ENCODE results near the gene KCNAB2. TPM values are rescaled to one million over a fixed set of nuclear protein-coding genes. Genes with fewer than 3 reads are reported as not detected.
A peak's percentile ranks its signal among the peaks of the same experiment; 100 is the strongest.

KCNAB2 gene
- polyA plus RNA-seq, 3 donors = 3.0 to 11.4 (median 8.1) TPM

- no peak overlapping the region for H3K27ac ChIP-seq (ENCODE audit: low read depth, low read length)
- 19 to 31% (median 26%) methylated on average over 33 to 34 of the region's 34 CpGs for WGBS, 3 donors
Measured at GRCh38 chr1:6026095-6026809, 19.4 kb upstream of the KCNAB2 start.

DNA sequence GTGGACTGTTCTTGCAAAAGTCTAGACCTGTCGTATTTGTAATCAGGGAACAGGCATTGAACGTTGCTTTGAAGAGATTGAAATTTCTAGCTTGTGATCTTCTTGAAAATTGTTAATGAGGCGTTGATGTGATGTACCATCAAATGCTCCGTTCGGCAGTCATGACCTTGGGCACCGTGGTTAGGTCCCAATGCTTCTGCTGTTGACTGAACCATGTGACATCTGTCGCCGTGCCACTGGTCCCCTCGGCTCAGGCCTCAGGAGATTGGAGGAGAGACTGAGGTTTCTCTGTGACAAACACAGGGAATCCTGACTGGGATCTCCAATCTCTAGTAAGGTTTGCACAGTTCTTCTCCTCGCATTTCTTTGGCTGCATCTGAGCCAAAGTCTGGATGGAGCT lies 18.1 kb upstream of the KCNAB2 start:
- WGBS, 3 donors = 42 to 44% (median 43%) methylated on average over 10 of the region's 10 CpGs

GRCh38 chr1:6028042-6028850 lies 17.4 kb upstream of the KCNAB2 start:
- WGBS, 3 donors = 50 to 67% (median 67%) methylated on average over 19 of the region's 19 CpGs
- H3K27ac ChIP-seq (ENCODE audit: low read depth, low read length) = peak overlapping the region; percentile 30

More for the DNA sequence above, 18.1 kb upstream of the KCNAB2 start:
- no peak overlapping the region for H3K27ac ChIP-seq (ENCODE audit: low read depth, low read length)

GRCh38 chr1:6029351-6029750 lies 16.3 kb upstream of the KCNAB2 start:
- WGBS, 3 donors = 82 to 94% (median 83%) methylated on average over 5 of the region's 5 CpGs
- H3K27ac ChIP-seq (ENCODE audit: low read depth, low read length) = no peak overlapping the region

DNA sequence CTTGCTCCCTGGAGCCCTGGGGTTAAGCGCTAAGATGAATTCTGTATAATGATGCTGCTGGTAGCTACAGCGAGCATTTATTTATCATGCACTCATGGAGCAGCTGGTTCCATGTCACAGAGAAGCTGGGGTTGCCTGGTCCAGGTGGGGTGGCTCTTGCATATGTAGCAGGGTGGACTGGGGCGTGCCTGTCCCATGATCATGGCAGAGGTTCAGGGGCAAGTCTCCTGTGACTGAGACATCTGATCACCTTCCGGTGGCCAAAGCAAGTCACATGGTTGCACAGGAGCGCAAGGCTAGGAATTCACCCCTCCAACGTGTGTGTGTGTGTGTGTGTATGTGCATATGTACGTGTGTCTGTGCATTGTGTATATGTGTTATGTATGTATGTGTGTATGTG lies 15.6 kb upstream of the KCNAB2 start:
- 80 to 84% (median 82%) methylated on average over 7 of the region's 7 CpGs for WGBS, 3 donors
- no peak overlapping the region for H3K27ac ChIP-seq (ENCODE audit: low read depth, low read length)

DNA sequence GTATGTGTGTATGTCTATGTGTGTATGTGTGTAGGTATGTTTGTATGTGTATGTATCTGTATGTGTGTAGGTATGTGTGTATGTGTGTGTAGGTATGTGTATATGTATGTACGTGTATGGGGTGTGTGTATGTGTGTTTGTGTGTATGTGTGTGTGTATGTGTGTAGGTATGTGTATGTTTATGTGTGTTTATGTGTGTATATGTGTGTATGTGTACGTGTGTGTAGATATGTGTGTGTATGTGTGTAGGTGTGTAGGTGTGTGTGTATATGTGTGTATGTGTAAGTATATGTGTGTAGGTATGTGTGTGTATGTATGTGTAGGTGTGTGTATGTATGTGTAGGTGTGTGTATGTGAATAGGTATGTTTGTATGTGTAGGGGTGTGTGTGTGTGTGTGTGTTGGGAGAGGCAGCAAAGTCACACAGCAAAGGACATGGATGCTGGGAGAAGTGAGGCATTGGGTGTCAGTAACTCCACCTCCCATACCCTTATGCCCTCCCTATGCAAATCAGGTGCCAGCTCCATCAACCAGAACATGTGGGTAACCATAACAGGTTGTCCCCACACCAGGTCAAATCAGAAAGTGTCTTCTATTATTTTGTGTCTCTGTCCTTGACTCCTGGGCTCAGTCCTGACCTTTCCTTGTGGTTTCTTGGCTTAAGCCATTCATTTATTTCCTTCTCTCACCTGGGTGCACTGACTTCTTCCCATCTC lies 15.0 kb upstream of the KCNAB2 start:
- 80 to 93% (median 88%) methylated on average over 2 of the region's 2 CpGs for WGBS, 3 donors

GRCh38 chr1:6033124-6033523 lies 12.6 kb upstream of the KCNAB2 start:
- WGBS, 3 donors = 86 to 92% (median 91%) methylated on average over 8 of the region's 8 CpGs
- H3K27ac ChIP-seq (ENCODE audit: low read depth, low read length) = no peak overlapping the region

More for the DNA sequence above, 15.0 kb upstream of the KCNAB2 start:
- no peak overlapping the region for H3K27ac ChIP-seq (ENCODE audit: low read depth, low read length)

DNA sequence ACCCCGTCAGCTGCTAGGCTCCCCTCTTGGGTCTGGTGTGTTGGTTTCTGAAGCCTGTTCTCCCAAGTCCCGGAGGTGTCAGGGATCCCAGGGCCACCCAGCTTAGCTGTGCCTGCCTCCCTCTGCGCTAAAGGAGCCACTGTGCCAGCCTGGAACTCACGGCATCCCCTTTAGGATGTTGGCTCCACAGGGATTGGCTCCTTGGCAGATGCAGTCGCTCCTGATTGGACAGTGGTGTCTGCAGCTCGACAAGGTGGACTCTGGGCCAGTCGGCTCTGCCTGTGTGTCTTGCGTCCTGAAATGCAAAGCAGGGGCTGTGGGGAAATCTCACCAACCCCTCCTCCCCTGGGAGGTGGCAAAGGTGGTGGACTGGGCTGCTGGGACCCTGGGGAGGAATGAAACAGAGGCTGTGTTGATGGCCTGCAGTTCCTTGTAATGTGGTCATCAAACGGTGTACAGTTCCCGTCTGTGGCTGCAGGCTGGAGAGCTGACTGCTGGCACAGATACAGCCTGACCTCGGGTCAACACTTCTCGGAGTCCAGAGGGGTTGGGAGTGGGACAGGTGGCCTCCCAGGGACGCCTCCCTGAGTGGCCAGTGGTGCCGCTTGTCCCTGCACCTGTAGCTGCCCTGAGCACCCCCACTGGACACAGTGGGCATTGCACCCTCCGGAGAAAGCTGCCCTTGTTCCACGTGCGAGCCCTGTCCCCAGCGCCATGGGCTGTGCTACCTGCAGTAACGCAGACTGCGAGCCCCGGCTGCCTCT lies 11.5 kb upstream of the KCNAB2 start:
- H3K27ac ChIP-seq (ENCODE audit: low read depth, low read length) = no peak overlapping the region
- 21 to 41% (median 36%) methylated on average over 21 of the region's 21 CpGs for WGBS, 3 donors

GRCh38 chr1:6034750-6035096 lies 11.0 kb upstream of the KCNAB2 start:
- WGBS, 3 donors = 44 to 70% (median 70%) methylated on average over 10 of the region's 10 CpGs
- no peak overlapping the region for H3K27ac ChIP-seq (ENCODE audit: low read depth, low read length)

GRCh38 chr1:6035303-6035702 lies 10.4 kb upstream of the KCNAB2 start:
- WGBS, 3 donors = 62 to 67% (median 65%) methylated on average over 14 to 15 of the region's 15 CpGs
- no peak overlapping the region for H3K27ac ChIP-seq (ENCODE audit: low read depth, low read length)

- no peak overlapping the region for H3K27ac ChIP-seq (ENCODE audit: low read depth, low read length)
- WGBS, 3 donors = 68 to 81% (median 80%) methylated on average over 12 of the region's 12 CpGs
Measured at GRCh38 chr1:6035719-6036118, 10.0 kb upstream of the KCNAB2 start.

- no peak overlapping the region for H3K27ac ChIP-seq (ENCODE audit: low read depth, low read length)
- WGBS, 3 donors = 27 to 29% (median 28%) methylated on average over 9 of the region's 9 CpGs
Measured at GRCh38 chr1:6037338-6037762, 8.3 kb upstream of the KCNAB2 start.

DNA sequence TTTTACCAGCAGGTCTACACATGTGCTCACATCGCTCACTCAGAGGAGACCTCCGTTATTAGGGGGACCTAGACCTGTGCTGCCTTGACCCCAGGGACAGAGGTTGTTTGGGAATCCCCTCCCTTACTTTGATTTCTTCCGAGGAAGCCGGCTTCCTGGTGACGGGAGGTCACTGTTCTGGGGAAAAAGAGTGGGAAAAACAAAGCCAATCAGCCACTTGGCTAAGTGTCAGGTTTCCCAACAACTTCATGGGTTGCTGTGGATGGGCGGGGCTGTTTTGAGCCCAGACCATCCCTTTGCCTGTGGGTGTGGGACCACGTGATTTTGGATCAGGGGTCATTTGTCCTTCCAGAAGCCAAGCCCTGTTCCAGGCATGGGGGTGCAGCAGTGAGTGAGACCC lies 7.1 kb upstream of the KCNAB2 start:
- no peak overlapping the region for H3K27ac ChIP-seq (ENCODE audit: low read depth, low read length)
- WGBS, 3 donors = 56 to 71% (median 69%) methylated on average over 7 of the region's 7 CpGs

DNA sequence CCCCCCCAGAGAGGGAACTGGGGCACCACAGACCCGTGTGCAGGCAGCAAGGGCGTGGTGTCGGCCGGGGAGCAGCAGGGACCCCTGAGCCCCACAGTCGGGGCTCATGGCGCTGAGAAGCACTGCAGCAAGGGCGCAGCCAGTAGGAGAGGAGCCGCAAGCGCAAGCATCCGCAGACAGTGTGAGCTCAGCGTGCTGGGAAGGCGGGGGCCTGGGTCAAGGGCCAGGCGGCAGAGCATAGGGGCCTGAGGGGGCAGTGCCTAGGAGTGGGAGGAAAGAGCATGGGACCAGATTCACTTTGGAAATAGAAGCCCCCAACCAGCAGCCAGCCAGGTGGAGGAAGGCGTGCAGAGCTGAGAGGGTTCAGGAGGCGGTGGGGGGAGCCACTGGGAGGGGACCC lies 6.7 kb upstream of the KCNAB2 start:
- 77 to 89% (median 82%) methylated on average over 14 to 15 of the region's 15 CpGs for WGBS, 3 donors

GRCh38 chr1:6040444-6040843 lies 5.2 kb upstream of the KCNAB2 start:
- H3K27ac ChIP-seq (ENCODE audit: low read depth, low read length) = no peak overlapping the region
- WGBS, 3 donors = 70 to 92% (median 87%) methylated on average over 15 of the region's 15 CpGs

More for the DNA sequence above, 6.7 kb upstream of the KCNAB2 start:
- no peak overlapping the region for H3K27ac ChIP-seq (ENCODE audit: low read depth, low read length)

DNA sequence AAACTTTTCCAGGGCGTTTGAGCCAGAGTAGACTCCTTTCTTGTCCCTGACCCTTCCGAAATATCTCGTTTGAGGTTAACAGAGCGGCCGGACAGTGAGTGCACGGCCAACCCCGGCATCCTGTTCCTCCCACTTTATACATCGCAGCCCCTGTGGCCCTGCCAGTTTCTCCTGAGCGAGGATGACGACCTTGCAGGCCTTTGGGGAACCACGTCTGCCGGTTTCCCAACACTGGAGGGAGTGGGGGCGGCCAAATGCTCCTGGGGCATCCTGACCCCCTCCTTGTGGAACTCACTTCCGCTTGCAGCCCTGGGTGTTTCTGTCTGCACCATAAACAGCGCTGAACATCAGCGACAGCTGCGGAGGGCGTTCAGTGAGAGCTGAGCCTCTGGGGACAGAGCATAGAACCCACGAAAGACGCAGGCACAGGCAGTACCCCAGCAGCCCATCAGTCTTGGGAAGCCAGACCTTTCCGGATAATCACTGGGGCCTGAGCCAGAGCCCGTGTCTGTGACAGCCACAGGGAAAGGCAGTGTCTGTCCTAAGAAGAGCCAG lies 4.8 kb upstream of the KCNAB2 start:
- no peak overlapping the region for H3K27ac ChIP-seq (ENCODE audit: low read depth, low read length)

DNA sequence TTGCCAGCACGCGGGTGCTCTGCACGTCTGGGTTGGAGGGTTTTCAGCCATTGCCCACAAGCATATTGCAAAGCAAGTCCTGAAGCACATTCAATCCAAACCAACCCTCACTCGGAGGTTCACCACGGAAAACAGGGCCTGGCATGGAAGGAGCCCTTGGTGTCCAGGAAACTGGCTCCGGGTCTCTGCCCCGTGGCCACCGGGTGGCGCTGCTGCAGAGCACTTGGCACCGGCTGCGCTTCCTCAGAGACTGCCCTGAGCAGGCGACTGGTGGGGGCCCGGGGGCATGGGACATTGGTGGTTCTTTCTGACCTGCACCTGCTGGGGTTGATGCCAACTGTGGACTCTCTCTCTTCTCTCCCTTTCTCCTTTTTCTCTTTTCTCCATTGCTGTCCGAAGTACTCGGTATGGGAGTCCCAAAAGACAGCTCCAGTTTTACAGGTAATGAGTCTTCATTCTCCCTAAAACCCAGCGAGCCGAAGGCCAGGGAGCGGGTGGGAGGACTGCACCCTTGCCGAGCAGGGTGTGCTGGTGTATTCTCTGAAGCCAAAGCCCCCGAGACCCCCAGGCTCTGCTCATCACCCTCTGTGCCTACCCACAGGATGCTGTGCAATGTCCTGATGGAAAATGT lies 4.1 kb upstream of the KCNAB2 start:
- WGBS, 3 donors = 51 to 68% (median 67%) methylated on average over 20 of the region's 20 CpGs
- H3K27ac ChIP-seq (ENCODE audit: low read depth, low read length) = no peak overlapping the region

More for the DNA sequence above, 4.8 kb upstream of the KCNAB2 start:
- WGBS, 3 donors = 73 to 77% (median 75%) methylated on average over 22 of the region's 22 CpGs

- no peak overlapping the region for H3K27ac ChIP-seq (ENCODE audit: low read depth, low read length)
- WGBS, 3 donors = 89 to 96% (median 96%) methylated on average over 5 of the region's 5 CpGs
Measured at GRCh38 chr1:6043561-6043960, 2.1 kb upstream of the KCNAB2 start.

Measured in adipose tissue (tissue), 3 donors.